ENCODE data around the gene DIDO1. TPM values are rescaled to one million over a fixed set of nuclear protein-coding genes. Genes with fewer than 3 reads are reported as not detected.
"Not testable (repeated sequence)": the region's sequence is repeated elsewhere in the genome, so short reads cannot be mapped to it uniquely, and the experiment has no call there.

DIDO1 gene
- total and polyA plus RNA-seq, 2 of the 13 experiments (the other 11 are each of a cell fraction or from before 2014, with no cell fraction given), result 75.0 to 75.1 TPM

DNA sequence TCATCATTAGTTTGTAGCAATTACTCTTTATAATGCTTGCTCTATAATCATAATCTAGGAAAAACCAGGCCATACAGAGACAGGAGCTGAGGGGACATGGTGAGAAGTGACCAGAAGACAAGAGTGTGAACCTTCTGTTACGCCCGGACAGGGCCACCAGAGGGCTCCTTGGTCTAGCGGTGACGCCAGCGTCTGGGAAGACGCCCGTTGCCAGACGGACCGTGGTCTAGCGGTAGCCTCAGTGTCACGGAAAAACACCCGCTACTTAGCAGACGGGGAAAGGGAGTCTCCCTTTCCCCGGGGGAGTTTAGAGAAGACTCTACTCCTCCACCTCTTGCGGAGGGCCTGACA, 52.6 kb downstream of the DIDO1 start (continued):
- TF ChIP-seq KAT8 (CRISPR knock-in tag; IDR thresholded peaks at IDR 0.05), result peak; percentile 60; the same call in 1 of the 2 replicates
- TF ChIP-seq GABPB1 (CRISPR knock-in tag; IDR thresholded peaks at IDR 0.05), result peak; percentile 57; the same call in 1 of the 2 replicates
- TF ChIP-seq MIER3 (CRISPR knock-in tag; IDR thresholded peaks at IDR 0.05; ENCODE audit: borderline replicate concordance), result peak; percentile 24; the same call in 1 of the 2 replicates
- peak; percentile 90 for TF ChIP-seq KDM2A (CRISPR knock-in tag; IDR thresholded peaks at IDR 0.05; ENCODE audit: borderline replicate concordance, low read depth)
- 0 out of 2 replicates have a peak, but pooled peaks have one; percentile 1 for TF ChIP-seq ZNF563 (CRISPR knock-in tag; IDR thresholded peaks at IDR 0.05)
- 0 out of 2 replicates have a peak, but pooled peaks have one; percentile 22 for TF ChIP-seq FOXO1 (CRISPR knock-in tag; IDR thresholded peaks at IDR 0.05)
- TF ChIP-seq, protein P1, sequence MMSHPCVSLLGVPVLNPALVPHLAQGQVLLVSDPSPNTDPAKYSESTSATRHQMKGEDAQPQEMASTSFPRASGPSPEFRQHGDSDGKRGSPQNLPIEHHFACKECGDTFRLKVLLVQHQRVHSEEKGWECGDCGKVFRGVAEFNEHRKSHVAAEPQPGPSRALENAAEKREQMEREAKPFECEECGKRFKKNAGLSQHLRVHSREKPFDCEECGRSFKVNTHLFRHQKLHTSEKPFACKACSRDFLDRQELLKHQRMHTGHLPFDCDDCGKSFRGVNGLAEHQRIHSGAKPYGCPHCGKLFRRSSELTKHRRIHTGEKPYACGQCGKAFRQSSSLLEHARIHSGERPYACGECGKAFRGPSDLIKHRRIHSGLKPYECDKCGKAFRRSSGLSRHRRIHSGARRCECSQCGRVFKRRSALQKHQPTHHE (CRISPR knock-in tag; IDR thresholded peaks at IDR 0.05; ENCODE audit: borderline replicate concordance), result 0 out of 2 replicates have a peak, but pooled peaks have one; percentile 34
- 0 out of 2 replicates have a peak, but pooled peaks have one; percentile 22 for TF ChIP-seq RARA (CRISPR knock-in tag; IDR thresholded peaks at IDR 0.05)
- TF ChIP-seq, protein P2, sequence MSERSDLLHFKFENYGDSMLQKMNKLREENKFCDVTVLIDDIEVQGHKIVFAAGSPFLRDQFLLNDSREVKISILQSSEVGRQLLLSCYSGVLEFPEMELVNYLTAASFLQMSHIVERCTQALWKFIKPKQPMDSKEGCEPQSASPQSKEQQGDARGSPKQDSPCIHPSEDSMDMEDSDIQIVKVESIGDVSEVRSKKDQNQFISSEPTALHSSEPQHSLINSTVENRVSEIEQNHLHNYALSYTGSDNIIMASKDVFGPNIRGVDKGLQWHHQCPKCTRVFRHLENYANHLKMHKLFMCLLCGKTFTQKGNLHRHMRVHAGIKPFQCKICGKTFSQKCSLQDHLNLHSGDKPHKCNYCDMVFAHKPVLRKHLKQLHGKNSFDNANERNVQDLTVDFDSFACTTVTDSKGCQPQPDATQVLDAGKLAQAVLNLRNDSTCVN (CRISPR knock-in tag; IDR thresholded peaks at IDR 0.05; ENCODE audit: borderline replicate concordance), result 0 out of 2 replicates have a peak, but pooled peaks have one; percentile 49
- 0 out of 2 replicates have a peak, but pooled peaks have one; percentile 30 for TF ChIP-seq BCL6 (CRISPR knock-in tag; IDR thresholded peaks at IDR 0.05)
- TF ChIP-seq, protein P3, sequence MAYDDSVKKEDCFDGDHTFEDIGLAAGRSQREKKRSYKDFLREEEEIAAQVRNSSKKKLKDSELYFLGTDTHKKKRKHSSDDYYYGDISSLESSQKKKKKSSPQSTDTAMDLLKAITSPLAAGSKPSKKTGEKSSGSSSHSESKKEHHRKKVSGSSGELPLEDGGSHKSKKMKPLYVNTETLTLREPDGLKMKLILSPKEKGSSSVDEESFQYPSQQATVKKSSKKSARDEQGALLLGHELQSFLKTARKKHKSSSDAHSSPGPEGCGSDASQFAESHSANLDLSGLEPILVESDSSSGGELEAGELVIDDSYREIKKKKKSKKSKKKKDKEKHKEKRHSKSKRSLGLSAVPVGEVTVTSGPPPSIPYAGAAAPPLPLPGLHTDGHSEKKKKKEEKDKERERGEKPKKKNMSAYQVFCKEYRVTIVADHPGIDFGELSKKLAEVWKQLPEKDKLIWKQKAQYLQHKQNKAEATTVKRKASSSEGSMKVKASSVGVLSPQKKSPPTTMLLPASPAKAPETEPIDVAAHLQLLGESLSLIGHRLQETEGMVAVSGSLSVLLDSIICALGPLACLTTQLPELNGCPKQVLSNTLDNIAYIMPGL (CRISPR knock-in tag; IDR thresholded peaks at IDR 0.05; ENCODE audit: borderline replicate concordance in 1 of 2, low read depth in 1 of 2), result peak; percentile 51 to 93
- peak; percentile 76 for TF ChIP-seq SAP130 (CRISPR knock-in tag; IDR thresholded peaks at IDR 0.05; ENCODE audit: low read depth)
- TF ChIP-seq RAD21 (CRISPR knock-in tag; IDR thresholded peaks at IDR 0.05), result peak; percentile 76
- TF ChIP-seq ZNF777 (CRISPR knock-in tag; IDR thresholded peaks at IDR 0.05), result peak; percentile 72
- TF ChIP-seq, protein P4, sequence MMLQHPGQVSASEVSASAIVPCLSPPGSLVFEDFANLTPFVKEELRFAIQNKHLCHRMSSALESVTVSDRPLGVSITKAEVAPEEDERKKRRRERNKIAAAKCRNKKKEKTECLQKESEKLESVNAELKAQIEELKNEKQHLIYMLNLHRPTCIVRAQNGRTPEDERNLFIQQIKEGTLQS (CRISPR knock-in tag; IDR thresholded peaks at IDR 0.05), result peak; percentile 39; the same call in 1 of the 2 replicates
- 0 out of 2 replicates have a peak, but pooled peaks have one; percentile 7 for TF ChIP-seq HNF4A (CRISPR knock-in tag; IDR thresholded peaks at IDR 0.05)
- 0 out of 2 replicates have a peak, but pooled peaks have one; percentile 29 for TF ChIP-seq NCOA1 (CRISPR knock-in tag; IDR thresholded peaks at IDR 0.05)
- TF ChIP-seq KLF16 (CRISPR knock-in tag; IDR thresholded peaks at IDR 0.05), result peak in 1 of 2 experiments; percentile 72; a peak in 1 of 4 replicates
- TF ChIP-seq, protein P5, sequence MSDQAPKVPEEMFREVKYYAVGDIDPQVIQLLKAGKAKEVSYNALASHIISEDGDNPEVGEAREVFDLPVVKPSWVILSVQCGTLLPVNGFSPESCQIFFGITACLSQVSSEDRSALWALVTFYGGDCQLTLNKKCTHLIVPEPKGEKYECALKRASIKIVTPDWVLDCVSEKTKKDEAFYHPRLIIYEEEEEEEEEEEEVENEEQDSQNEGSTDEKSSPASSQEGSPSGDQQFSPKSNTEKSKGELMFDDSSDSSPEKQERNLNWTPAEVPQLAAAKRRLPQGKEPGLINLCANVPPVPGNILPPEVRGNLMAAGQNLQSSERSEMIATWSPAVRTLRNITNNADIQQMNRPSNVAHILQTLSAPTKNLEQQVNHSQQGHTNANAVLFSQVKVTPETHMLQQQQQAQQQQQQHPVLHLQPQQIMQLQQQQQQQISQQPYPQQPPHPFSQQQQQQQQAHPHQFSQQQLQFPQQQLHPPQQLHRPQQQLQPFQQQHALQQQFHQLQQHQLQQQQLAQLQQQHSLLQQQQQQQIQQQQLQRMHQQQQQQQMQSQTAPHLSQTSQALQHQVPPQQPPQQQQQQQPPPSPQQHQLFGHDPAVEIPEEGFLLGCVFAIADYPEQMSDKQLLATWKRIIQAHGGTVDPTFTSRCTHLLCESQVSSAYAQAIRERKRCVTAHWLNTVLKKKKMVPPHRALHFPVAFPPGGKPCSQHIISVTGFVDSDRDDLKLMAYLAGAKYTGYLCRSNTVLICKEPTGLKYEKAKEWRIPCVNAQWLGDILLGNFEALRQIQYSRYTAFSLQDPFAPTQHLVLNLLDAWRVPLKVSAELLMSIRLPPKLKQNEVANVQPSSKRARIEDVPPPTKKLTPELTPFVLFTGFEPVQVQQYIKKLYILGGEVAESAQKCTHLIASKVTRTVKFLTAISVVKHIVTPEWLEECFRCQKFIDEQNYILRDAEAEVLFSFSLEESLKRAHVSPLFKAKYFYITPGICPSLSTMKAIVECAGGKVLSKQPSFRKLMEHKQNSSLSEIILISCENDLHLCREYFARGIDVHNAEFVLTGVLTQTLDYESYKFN (CRISPR knock-in tag; conservative IDR thresholded peaks at IDR 0.05), result 0 out of 2 replicates have a peak, but pooled peaks have one; percentile 3
- TF ChIP-seq ZFY (CRISPR knock-in tag; IDR thresholded peaks at IDR 0.05), result peak; percentile 58
- TF ChIP-seq ELF3 (CRISPR knock-in tag; IDR thresholded peaks at IDR 0.05), result peak; percentile 43
- not testable (repeated sequence) for TF ChIP-seq FOXA1 (IDR thresholded peaks at IDR 0.05)
- peak; percentile 37; the same call in 1 of the 2 replicates for TF ChIP-seq FOXA1 (CRISPR knock-in tag; IDR thresholded peaks at IDR 0.05)
- peak; percentile 67 for TF ChIP-seq ZNF335 (CRISPR knock-in tag; IDR thresholded peaks at IDR 0.05)

Measured in HepG2 (cell line).